HFFc6 (cell line): ENCODE data around the gene AFAP1. TPM values are rescaled to one million over a fixed set of nuclear protein-coding genes. Genes with fewer than 3 reads are reported as not detected.
A peak's percentile ranks its signal among the peaks of the same experiment; 100 is the strongest.

Experiments used
- DNase-seq: peaks from one replicate; pipeline ENCODE4 v3.0.0-alpha.2; 2018
- H3K27ac Mint-ChIP-seq: 2 replicates; pipeline ENCODE4 v1.8.0; 2020; ENCODE audit warnings: mild to moderate bottlenecking, mixed read lengths
- H3K27me3 Mint-ChIP-seq: 2 replicates; pipeline ENCODE4 v1.8.0; 2021; ENCODE audit warnings: mild to moderate bottlenecking, moderate library complexity, mixed read lengths; ENCODE audit not compliant: insufficient read depth
- H3K36me3 Mint-ChIP-seq: 2 replicates; pipeline ENCODE4 v1.8.0; 2021; ENCODE audit warnings: low read depth, mixed read lengths
- H3K4me1 Mint-ChIP-seq: 2 replicates; pipeline ENCODE4 v1.8.0; 2020; ENCODE audit warnings: low read depth, mixed read lengths
- H3K4me3 Mint-ChIP-seq: 2 replicates; pipeline ENCODE4 v1.8.0; 2020; ENCODE audit warnings: mild to moderate bottlenecking, moderate library complexity, mixed read lengths
- H3K9me3 Mint-ChIP-seq: 2 replicates; pipeline ENCODE4 v1.8.0; 2020; ENCODE audit warnings: mild to moderate bottlenecking, mixed read lengths
- total RNA-seq, 6 experiments: library from RNA; stranded (reverse); fragmentation: NEBNext Ultra II Directional; extraction: Animal tissue kit (Norgen Biotek cat#: 25700); gene quantifications; 2 replicates in 1 of 6; 3 replicates in 5 of 6; pipeline ENCODE4 v1.2.3, GENCODE V29; 2021
- TF ChIP-seq, protein P1 (sequence below): fragments of 200-600 bp; sonication (generic); IDR thresholded peaks from 2 replicates; pipeline ENCODE4 v1.5.0; 2021; ENCODE audit warnings: antibody characterized with exemption, mild to moderate bottlenecking

The AFAP1 gene
- total RNA-seq, 6 experiments from 2014 or later, result 99.7 to 116 (median 107) TPM

DNA sequence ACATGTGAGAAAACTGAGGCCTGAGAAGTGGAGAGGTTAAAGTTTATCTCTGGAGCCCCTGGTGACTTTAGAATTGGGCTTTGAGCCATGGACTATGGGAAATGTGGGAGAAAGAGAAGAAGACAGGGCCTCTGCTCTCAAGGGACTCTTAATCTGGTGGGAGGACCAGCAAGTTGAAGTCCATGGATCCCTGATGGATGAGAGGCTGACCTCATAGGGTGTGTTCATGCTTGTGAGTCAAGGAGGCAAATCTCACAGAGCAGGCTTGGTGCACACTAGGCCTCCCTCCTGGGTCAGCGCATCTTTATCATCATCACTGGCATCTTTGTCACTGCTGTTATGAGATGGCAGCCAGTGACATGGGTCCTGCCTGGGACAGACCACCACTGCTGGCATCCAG is 211.9 kb downstream of the AFAP1 start:
- no peaks in the 10 kb centered on the region for H3K9me3 Mint-ChIP-seq
- H3K4me3 Mint-ChIP-seq, result no peak overlapping the region

GRCh38 chr4:7726665-7727413 is 212.8 kb downstream of the AFAP1 start:
- Mint-ChIP-seq H3K27ac (no peak overlapping the region), H3K27me3 (peaks cover 2% of the 10 kb centered on the region), H3K9me3 (no peaks in the 10 kb centered on the region), H3K4me3 (no peak overlapping the region), H3K36me3 (no peaks in the 10 kb centered on the region), H3K4me1 (peaks cover 17% of the 10 kb centered on the region)
- DNase-seq, result no peak
- TF ChIP-seq, protein P1, sequence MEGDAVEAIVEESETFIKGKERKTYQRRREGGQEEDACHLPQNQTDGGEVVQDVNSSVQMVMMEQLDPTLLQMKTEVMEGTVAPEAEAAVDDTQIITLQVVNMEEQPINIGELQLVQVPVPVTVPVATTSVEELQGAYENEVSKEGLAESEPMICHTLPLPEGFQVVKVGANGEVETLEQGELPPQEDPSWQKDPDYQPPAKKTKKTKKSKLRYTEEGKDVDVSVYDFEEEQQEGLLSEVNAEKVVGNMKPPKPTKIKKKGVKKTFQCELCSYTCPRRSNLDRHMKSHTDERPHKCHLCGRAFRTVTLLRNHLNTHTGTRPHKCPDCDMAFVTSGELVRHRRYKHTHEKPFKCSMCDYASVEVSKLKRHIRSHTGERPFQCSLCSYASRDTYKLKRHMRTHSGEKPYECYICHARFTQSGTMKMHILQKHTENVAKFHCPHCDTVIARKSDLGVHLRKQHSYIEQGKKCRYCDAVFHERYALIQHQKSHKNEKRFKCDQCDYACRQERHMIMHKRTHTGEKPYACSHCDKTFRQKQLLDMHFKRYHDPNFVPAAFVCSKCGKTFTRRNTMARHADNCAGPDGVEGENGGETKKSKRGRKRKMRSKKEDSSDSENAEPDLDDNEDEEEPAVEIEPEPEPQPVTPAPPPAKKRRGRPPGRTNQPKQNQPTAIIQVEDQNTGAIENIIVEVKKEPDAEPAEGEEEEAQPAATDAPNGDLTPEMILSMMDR, result no peak

More for the DNA sequence above, 211.9 kb downstream of the AFAP1 start:
- H3K27me3 Mint-ChIP-seq, result no peaks in the 10 kb centered on the region; the same call in 1 of the 2 replicates
- peaks cover 12% of the 10 kb centered on the region for H3K4me1 Mint-ChIP-seq
- no peak overlapping the region for H3K27ac Mint-ChIP-seq
- no peaks in the 10 kb centered on the region for H3K36me3 Mint-ChIP-seq
- TF ChIP-seq, protein P1, result no peak
- DNase-seq, result peak; percentile 12

GRCh38 chr4:7725951-7726350 is 213.7 kb downstream of the AFAP1 start:
- no peak overlapping the region for H3K4me3 Mint-ChIP-seq
- peaks cover 2% of the 10 kb centered on the region for H3K27me3 Mint-ChIP-seq
- DNase-seq, result peak; percentile 70
- no peaks in the 10 kb centered on the region for H3K9me3 Mint-ChIP-seq
- H3K36me3 Mint-ChIP-seq, result no peaks in the 10 kb centered on the region
- peaks cover 17% of the 10 kb centered on the region for H3K4me1 Mint-ChIP-seq
- H3K27ac Mint-ChIP-seq, result no peak overlapping the region
- TF ChIP-seq, protein P1, result no peak

GRCh38 chr4:7723625-7724024 is 216.0 kb downstream of the AFAP1 start:
- DNase-seq, result no peak
- Mint-ChIP-seq H3K36me3 (no peaks in the 10 kb centered on the region), H3K9me3 (no peaks in the 10 kb centered on the region), H3K27me3 (peaks cover 2% of the 10 kb centered on the region), H3K27ac (no peak overlapping the region), H3K4me3 (no peak overlapping the region), H3K4me1 (peaks cover 17% of the 10 kb centered on the region)
- TF ChIP-seq, protein P1, result no peak

DNA sequence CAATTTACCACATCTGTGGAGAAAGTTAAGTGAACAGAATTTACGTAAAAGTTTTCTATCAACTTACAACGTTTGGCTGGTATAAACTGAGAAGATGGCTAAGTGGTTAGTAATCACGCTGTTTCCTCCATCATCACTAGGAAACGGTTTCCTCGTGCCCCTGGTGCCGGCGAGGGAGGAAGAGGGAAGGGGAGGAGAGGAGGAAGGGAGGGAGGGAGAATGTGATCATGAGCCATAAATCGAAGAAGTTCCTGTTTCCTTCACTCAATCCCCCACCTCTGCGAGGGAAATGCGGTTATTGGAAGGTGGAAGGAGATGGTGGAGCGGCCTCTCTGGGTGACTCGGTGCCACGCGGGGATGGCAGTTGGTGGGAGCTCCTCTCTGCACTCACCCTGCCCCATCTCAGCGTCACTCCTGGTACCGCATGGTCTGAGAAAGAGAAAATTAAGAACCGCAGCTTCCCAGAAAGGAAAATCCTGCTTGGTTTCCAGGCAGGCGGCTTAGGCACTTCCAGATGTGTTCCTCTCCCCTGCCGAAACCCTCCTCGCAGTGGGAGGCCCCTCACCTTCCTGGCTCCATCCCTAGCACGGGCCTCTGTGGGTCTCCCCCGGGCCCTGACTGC is 216.8 kb downstream of the AFAP1 start:
- H3K27ac Mint-ChIP-seq, result no peak overlapping the region
- DNase-seq, result no peak
- H3K4me3 Mint-ChIP-seq, result no peak overlapping the region
- peaks cover 22% of the 10 kb centered on the region for H3K4me1 Mint-ChIP-seq
- TF ChIP-seq, protein P1, result no peak
- no peaks in the 10 kb centered on the region for H3K9me3 Mint-ChIP-seq
- H3K27me3 Mint-ChIP-seq, result peaks cover 2% of the 10 kb centered on the region
- H3K36me3 Mint-ChIP-seq, result no peaks in the 10 kb centered on the region
